Activated CD4-positive, alpha-beta T cell treated with anti-CD3 and anti-CD28 coated beads for 24 hours (primary cell): ENCODE measurements around the gene WBP1L.
"Not testable (repeated sequence)": the region's sequence is repeated elsewhere in the genome, so short reads cannot be mapped to it uniquely, and the experiment has no call there.

ENCODE experiments used
- DNase-seq, 2 donors: peaks; one replicate each; pipeline ENCODE4 v3.0.0-alpha.2; 2020; ENCODE audit warnings: low read depth in 2 of 2

WBP1L gene

GRCh38 chr10:102723989-102724388, 19.8 kb upstream of the WBP1L start:
- DNase-seq, result no peak

GRCh38 chr10:102726274-102726673, 17.5 kb upstream of the WBP1L start:
- DNase-seq, result no peak

- no peak for DNase-seq
Measured at GRCh38 chr10:102727037-102727818, 16.5 kb upstream of the WBP1L start.

- DNase-seq, result peak; percentile 27 to 34
Measured at GRCh38 chr10:102729029-102730026, 14.4 kb upstream of the WBP1L start.

- no peak for DNase-seq
Measured at GRCh38 chr10:102731222-102731800, 12.4 kb upstream of the WBP1L start.

- DNase-seq, result no peak
Measured at GRCh38 chr10:102732661-102733060, 11.1 kb upstream of the WBP1L start.

GRCh38 chr10:102735065-102735562, 8.6 kb upstream of the WBP1L start:
- DNase-seq, result no peak

- DNase-seq, result no peak
Measured at GRCh38 chr10:102738692-102739121, 5.0 kb upstream of the WBP1L start.

GRCh38 chr10:102740229-102740628, 3.5 kb upstream of the WBP1L start:
- no peak for DNase-seq

- no peak for DNase-seq
Measured at GRCh38 chr10:102741726-102742237, 2.0 kb upstream of the WBP1L start.

GRCh38 chr10:102742313-102742712, 1.4 kb upstream of the WBP1L start:
- DNase-seq, result not testable (repeated sequence)

- no peak for DNase-seq
Measured at GRCh38 chr10:102743078-102743587, 615 bp upstream of the WBP1L start.

- DNase-seq, result no peak
Measured at GRCh38 chr10:102744374-102745051, 765 bp downstream of the WBP1L start.

GRCh38 chr10:102745157-102745556, 1.4 kb downstream of the WBP1L start:
- no peak for DNase-seq

GRCh38 chr10:102752266-102752930, 8.7 kb downstream of the WBP1L start:
- no peak for DNase-seq

- no peak for DNase-seq
Measured at GRCh38 chr10:102752934-102753664, 9.4 kb downstream of the WBP1L start.

- DNase-seq, result no peak
Measured at GRCh38 chr10:102753718-102754117, 10.0 kb downstream of the WBP1L start.

GRCh38 chr10:102757323-102757722, 13.6 kb downstream of the WBP1L start:
- DNase-seq, result no peak

GRCh38 chr10:102758240-102758932, 14.6 kb downstream of the WBP1L start:
- no peak for DNase-seq
